Stimulated activated CD8-positive, alpha-beta memory T cell treated with anti-CD3 and anti-CD28 coated beads, Interleukin-12 subunit alpha, Interleukin-12 subunit beta, amount 100 ng/mL, for 1 hour (primary cell): Measurements from ENCODE around the gene CPNE6.

Source experiments
- DNase-seq: peaks from one replicate; pipeline ENCODE4 v3.0.0-alpha.2; 2020; ENCODE audit warnings: low read depth

CPNE6 gene

DNA sequence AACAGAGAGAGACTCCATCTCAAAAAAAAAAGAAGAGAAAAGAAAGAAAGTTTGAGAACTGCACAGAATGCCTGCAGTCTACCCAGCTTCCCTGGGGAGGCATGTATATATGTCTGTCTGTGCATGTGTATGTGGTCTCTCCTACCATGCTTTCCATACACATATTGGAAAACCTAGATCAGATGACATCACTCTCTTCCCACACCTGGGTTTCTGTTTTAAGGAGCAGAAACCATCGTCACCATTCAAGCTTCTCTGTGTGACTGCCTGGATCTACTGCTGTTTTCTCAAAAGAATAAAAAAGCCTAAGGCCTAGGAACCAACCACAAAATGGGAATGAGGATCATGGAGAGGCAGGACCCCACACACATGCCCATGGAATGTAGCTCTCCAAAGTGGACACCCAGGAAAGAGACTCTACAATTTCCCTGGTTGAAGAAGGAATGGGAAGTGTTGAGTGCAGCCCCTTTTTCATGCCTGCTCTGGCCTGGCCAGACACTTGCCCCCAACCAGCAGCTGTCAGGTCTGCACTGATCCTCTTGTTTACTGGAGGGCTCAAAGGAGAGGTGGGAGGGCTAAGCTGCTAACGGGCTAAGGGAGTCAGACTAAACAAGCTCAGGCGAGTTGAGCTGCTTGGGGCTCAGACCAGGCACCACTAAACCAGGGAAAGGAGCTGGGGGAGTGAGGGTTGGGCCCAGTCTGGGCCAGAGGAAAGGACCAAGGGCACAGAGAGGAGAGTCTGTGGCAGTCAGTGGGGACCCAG lies 15.0 kb downstream of the CPNE6 start:
- DNase-seq = no peak

DNA sequence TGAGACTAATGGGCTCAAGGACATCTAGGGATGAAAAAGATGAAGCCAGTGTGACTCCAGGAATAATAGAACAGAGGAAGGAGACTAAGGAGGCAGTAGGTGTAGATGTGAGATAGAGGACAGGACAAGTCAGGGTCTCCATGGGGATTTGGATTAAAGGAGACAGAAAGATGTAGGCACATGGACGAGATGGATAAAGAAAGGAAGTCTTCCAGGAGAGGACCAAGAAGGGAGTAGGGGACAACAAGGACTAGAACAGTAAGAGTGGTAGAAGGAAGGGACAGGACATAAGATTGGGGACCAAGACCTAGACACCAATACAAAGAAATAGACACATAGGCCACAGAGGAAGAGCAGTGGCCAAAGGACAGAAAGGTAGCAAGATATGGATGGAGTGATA lies 15.6 kb downstream of the CPNE6 start:
- no peak for DNase-seq

DNA sequence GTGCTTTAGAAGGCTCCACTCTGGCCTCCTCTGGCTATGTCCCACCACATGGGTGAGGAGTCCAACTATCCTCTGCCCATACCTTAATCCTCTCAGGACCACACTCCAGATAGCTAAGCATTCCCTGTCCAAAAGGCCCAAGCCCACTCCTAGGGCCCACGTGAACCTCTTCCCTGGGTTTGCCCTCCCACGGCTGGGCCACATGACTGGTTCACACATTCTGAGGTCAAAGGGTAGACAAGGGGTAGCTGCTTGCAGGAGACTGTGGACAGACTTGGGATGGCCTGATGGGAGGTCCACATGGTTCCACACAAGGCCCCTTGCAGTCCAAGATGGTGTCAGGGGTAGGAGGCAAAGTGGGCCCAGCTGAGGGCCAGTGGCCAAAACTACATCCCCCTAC lies 16.7 kb downstream of the CPNE6 start:
- DNase-seq = no peak

- DNase-seq = no peak
Observed at GRCh38 chr14:24089890-24090289, 18.5 kb downstream of the CPNE6 start.

GRCh38 chr14:24092110-24092504 lies 20.7 kb downstream of the CPNE6 start:
- no peak for DNase-seq

DNA sequence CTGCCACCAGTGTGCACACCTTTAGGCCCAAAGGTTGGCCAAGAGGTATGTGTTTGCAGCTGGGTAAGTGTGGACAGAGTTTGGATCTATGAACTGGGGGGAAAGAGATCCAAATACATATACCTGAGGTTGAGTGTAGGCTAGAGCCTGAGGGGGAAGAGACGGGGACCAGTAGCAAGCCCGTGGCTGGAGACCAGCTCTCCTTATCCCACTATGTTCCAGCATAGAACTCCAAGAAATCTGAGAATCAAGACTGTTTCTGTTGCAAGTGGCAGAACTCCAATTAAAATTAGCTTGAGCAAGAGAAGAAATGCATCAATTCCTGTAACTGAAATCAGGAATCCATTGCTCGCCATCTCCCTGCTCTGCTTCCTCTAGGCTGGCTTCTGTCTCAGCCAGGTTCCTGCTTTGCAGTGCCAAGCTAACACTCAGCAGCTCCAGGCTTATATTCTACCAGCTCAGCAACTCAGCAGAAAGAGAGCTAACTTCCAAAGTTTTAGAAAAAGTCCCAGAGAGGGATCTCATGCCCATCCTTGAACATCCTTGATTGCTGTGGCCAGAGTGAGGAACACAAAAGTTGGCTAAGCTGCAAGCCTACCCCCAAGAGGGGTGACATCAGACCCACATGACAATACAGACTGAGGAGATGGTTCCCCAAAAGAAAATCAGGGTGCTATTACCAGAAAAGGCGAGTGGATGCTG lies 21.3 kb downstream of the CPNE6 start:
- no peak for DNase-seq

GRCh38 chr14:24093207-24093900 lies 22.0 kb downstream of the CPNE6 start:
- no peak for DNase-seq

DNA sequence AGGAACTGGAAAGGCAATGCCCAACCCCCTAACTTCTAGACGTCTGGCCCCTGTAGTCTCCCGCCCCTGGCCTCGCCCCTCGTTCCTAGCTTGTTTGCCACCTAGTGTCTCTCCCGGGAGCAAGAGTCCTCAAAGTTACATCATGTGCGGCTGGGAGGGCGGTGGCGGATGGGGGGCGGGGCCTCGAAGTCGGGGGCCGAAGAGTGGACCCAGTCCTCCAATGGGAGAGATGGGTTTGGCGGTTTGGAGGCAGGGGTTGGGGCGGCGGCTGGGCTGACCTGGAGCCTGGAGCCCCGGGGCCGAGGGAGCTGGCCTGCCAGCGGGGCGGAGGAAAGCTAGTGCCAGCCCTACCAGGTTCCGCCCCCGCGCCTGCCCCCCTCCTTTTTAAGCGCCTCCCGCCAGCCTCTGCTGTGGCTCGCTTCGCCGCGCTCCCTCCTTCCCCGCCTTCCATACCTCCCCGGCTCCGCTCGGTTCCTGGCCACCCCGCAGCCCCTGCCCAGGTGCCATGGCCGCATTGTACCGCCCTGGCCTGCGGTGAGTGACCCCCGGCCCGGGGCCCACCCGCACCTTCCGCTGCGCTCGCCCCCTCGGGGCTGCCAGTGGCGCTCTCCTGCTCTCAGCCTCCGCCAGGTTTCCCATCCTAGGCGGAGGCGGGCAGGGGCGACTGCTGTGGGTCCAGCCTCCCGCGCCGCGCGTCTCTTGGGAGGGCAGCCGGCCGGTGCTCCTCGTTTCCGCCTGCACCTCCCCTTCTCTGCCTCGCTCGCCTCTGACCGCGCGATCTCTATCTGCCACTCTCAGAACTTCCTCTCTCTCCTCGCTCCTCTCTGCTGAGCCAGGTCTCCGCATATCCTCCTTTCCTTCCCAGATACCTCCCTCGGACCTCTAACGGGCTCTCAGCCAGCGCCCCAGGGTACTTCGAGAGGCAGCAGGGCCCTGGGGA lies 22.8 kb downstream of the CPNE6 start, which contains the start of gene PCK2:
PCK2 (plus strand) TSS at position 411 of the 940 bp plus-strand sequence; CDS start at position 506, 95 bp downstream.
- DNase-seq = peak; percentile 50

- no peak for DNase-seq
Observed at GRCh38 chr14:24094841-24095270, 23.5 kb downstream of the CPNE6 start.

DNA sequence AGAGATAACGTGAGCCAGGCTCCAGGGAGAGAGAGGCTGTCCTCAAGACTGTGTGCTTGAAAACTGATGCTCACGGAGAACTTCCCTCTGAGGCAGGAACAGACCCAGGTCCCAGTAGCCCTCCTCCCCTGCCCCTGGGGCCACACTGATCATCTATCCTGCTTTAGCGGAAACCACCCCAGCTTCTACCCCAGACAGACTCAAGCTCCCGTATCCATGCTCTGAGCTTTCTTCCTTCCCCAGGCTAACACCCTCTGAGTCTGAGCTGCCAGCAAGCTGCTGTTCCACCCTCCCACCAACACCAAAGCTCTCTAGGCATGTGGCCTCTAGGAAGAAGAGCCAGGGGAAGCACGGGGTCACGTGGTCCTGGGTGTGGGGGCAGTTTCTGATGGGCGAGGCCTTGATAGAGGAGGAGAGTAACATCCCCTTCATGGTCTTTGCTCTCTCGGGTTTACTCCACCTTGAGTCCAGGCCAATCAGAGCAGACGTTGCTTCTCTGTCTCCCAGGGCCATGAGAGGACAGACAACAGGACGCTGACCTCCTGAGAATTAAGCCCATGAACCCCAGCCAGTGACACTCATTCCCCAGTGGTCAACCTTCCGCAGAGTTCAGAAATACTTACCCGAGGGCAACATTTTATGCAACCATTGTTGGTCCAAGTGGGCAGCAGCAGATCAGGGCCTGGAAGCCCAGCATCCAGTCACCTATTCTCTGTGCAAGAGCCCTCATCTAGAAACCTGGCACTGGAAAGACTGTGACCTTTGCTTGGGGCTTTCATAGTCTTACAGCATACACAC lies 24.1 kb downstream of the CPNE6 start:
- no peak for DNase-seq

- no peak for DNase-seq
Observed at GRCh38 chr14:24096545-24097181, 25.3 kb downstream of the CPNE6 start.

DNA sequence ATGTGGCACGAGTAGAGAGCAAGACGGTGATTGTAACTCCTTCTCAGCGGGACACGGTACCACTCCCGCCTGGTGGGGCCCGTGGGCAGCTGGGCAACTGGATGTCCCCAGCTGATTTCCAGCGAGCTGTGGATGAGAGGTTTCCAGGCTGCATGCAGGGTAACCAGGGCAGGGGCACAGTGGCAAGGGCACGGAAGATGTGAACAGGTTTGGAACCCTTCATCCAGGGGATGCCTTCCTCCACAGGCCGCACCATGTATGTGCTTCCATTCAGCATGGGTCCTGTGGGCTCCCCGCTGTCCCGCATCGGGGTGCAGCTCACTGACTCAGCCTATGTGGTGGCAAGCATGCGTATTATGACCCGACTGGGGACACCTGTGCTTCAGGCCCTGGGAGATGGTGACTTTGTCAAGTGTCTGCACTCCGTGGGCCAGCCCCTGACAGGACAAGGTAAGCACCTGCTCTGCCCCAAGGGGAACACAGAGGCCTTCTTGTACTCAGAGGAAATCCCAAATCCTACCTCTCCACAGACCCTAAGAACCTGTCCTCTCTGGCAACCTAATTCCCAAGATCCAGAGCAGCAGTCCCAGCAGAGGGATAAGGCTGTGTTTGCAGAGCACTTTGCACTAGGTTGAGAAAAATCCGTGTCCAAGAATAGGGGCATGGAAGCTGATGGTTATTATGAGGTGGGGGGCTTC lies 27.0 kb downstream of the CPNE6 start:
- DNase-seq = no peak

DNA sequence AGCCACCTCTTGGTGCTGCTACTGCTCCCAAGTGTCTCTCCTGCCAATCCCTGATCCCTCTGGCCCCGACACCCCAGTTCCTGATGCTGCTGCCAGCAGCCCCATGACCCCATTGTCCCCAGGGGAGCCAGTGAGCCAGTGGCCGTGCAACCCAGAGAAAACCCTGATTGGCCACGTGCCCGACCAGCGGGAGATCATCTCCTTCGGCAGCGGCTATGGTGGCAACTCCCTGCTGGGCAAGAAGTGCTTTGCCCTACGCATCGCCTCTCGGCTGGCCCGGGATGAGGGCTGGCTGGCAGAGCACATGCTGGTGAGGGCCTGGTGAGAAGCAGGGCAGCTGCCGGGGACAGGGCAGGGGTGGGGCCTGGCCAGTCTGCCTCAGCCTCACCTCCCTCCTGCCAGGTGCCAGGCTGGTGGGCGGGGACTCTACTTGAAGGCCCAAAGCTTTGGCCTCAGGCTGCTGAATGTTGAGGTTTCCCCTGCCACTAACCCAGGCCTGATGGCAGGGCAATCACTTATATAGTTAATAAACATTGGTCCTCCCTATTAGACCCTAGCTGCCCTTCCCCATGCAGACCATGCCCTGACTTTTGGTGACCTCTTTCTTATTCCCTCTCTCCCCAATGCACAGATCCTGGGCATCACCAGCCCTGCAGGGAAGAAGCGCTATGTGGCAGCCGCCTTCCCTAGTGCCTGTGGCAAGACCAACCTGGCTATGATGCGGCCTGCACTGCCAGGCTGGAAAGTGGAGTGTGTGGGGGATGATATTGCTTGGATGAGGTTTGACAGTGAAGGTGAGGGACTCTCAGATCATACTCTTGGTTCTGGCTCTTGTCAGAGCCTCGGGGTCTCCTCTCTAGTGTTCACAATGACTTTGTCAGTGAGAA lies 27.8 kb downstream of the CPNE6 start:
- DNase-seq = no peak

GRCh38 chr14:24100197-24100981 lies 29.0 kb downstream of the CPNE6 start:
- DNase-seq = no peak

GRCh38 chr14:24100982-24101494 lies 29.7 kb downstream of the CPNE6 start:
- no peak for DNase-seq

GRCh38 chr14:24102357-24103048 lies 31.1 kb downstream of the CPNE6 start:
- DNase-seq = no peak

DNA sequence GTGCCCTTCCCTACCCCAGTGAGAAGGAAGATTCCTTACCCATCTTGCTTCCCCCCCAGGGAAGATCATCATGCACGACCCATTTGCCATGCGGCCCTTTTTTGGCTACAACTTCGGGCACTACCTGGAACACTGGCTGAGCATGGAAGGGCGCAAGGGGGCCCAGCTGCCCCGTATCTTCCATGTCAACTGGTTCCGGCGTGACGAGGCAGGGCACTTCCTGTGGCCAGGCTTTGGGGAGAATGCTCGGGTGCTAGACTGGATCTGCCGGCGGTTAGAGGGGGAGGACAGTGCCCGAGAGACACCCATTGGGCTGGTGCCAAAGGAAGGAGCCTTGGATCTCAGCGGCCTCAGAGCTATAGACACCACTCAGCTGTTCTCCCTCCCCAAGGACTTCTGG lies 32.1 kb downstream of the CPNE6 start:
- no peak for DNase-seq
